Activated CD4-positive, alpha-beta memory T cell treated with anti-CD3 and anti-CD28 coated beads, Interleukin-2, amount 10 ng/mL, durations not matched to agents 7 days and 5 days (primary cell): ENCODE measurements around the gene RHCG. TPM values are rescaled to one million over a fixed set of nuclear protein-coding genes. Genes with fewer than 3 reads are reported as not detected.
A peak's percentile ranks its signal among the peaks of the same experiment; 100 is the strongest.
"Not testable (repeated sequence)": the region's sequence is repeated elsewhere in the genome, so short reads cannot be mapped to it uniquely, and the experiment has no call there.

Experiments
- CTCF ChIA-PET: fragments of 350-600 bp; sonication (Branson Sonifier 250); formaldehyde crosslinking; loops from one replicate; lab custom pipeline; 2021; ENCODE audit warnings: antibody characterized with exemption, inconsistent platforms; lab: Charles Lee
- POLR2A ChIA-PET: fragments of 350-600 bp; sonication (Branson Sonifier 250); formaldehyde crosslinking; loops from one replicate; lab custom pipeline; 2021; ENCODE audit warnings: antibody characterized with exemption; lab: Charles Lee
- DNase-seq: peaks from one replicate; pipeline ENCODE4 v3.0.0-alpha.2; 2020
- H3K27ac Mint-ChIP-seq: one replicate; pipeline ENCODE4 v1.8.0; 2021; ENCODE audit warnings: mild to moderate bottlenecking, mixed read lengths
- H3K27me3 Mint-ChIP-seq: one replicate; pipeline ENCODE4 v1.8.0; 2021; ENCODE audit warnings: mixed read lengths
- H3K36me3 Mint-ChIP-seq: one replicate; pipeline ENCODE4 v1.8.0; 2021; ENCODE audit warnings: low read depth, mixed read lengths
- H3K4me1 Mint-ChIP-seq: one replicate; pipeline ENCODE4 v1.8.0; 2021; ENCODE audit warnings: mixed read lengths
- H3K4me3 Mint-ChIP-seq: one replicate; pipeline ENCODE4 v1.8.0; 2021; ENCODE audit warnings: mild to moderate bottlenecking, mixed read lengths
- H3K9me3 Mint-ChIP-seq: one replicate; pipeline ENCODE4 v1.8.0; 2021; ENCODE audit warnings: mixed read lengths
- total RNA-seq, 2 experiments: library from RNA; stranded (reverse); gene quantifications; one replicate each; pipeline ENCODE4 v1.2.3, GENCODE V29; 2021

RHCG gene
- total RNA-seq, 2 experiments from 2014 or later: not detected

DNA sequence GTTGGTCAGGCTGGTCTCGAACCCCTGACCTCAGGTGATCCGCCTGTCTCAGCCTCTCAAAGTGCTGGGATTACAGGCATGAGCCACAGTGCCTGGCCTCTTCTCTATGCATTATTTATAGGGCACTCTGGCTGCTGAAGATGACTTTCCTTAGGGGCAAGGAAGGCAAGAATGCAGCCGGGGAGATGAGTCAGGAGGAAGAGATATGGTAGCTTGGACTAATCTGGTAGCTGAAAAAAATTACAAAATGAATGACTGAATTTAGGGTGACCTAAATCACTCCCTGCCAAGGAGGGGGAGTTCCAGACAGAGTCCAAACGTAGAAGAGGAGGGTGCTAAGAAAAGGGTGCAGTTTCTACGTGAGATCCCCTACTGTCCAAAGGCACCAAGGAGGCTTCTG lies 14.2 kb downstream of the RHCG start:
- H3K4me3 Mint-ChIP-seq: no peak overlapping the region
- peaks cover 23% of the 10 kb centered on the region for H3K27me3 Mint-ChIP-seq
- H3K9me3 Mint-ChIP-seq: no peaks in the 10 kb centered on the region
- no peak overlapping the region for H3K27ac Mint-ChIP-seq
- DNase-seq: no peak
- H3K36me3 Mint-ChIP-seq: no peaks in the 10 kb centered on the region
- H3K4me1 Mint-ChIP-seq: peaks cover 3% of the 10 kb centered on the region
- POLR2A ChIA-PET: no interaction called here
- CTCF ChIA-PET: no interaction called here

DNA sequence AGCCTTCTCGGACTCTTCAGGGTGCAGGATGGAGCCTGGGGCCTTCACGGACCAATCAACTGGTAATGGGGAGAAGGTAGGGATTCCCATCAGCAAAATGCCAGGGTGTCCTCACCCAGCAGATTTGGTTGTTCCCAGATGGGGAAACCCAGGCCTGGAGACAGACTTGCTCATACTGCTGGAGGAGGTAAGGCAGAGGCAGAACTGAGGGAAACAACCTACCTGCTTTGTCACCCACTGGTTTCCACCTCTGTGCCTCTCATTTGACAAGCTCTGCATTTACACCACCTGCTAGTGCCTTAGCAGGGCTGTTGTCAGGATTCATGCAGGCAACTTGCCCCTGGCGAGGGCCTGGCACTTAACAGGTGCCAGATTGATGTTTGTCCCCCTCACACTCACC lies 15.9 kb downstream of the RHCG start:
- DNase-seq: no peak
- Mint-ChIP-seq H3K27ac (no peak overlapping the region), H3K9me3 (no peaks in the 10 kb centered on the region), H3K36me3 (no peaks in the 10 kb centered on the region), H3K27me3 (peaks cover 16% of the 10 kb centered on the region), H3K4me3 (no peak overlapping the region), H3K4me1 (no peaks in the 10 kb centered on the region)
- ChIA-PET CTCF (interaction anchor here (0.8 kb wide), 1 partner anchor 50 kb away, joined by 3 read pairs; no protein-coding TSS in a partner anchor), POLR2A (no interaction called here)

DNA sequence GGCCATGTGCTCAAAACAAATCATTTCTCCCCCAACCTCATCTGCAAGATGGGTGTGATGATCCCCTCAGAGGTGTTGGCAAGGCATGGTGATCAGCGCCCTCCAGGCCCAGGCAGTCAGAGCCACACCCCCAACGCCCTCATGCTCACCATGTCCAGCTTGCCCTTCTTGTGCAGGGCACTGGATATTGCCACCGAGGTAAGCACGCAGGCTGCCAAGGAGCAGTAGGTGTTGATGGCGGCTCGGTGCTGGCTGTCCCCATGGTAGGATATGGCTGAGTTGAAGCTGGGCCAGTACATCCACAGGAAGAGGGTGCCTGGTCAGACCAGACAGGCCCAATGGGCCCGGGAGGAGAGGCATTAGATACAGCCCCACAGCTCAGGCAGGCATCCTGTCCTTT lies 17.2 kb downstream of the RHCG start:
- no peak overlapping the region for H3K27ac Mint-ChIP-seq
- ChIA-PET POLR2A (no interaction called here), CTCF (no interaction called here)
- no peak overlapping the region for H3K4me3 Mint-ChIP-seq
- no peaks in the 10 kb centered on the region for H3K36me3 Mint-ChIP-seq
- peaks cover 4% of the 10 kb centered on the region for H3K9me3 Mint-ChIP-seq
- H3K27me3 Mint-ChIP-seq: peaks cover 9% of the 10 kb centered on the region
- DNase-seq: no peak
- no peaks in the 10 kb centered on the region for H3K4me1 Mint-ChIP-seq

DNA sequence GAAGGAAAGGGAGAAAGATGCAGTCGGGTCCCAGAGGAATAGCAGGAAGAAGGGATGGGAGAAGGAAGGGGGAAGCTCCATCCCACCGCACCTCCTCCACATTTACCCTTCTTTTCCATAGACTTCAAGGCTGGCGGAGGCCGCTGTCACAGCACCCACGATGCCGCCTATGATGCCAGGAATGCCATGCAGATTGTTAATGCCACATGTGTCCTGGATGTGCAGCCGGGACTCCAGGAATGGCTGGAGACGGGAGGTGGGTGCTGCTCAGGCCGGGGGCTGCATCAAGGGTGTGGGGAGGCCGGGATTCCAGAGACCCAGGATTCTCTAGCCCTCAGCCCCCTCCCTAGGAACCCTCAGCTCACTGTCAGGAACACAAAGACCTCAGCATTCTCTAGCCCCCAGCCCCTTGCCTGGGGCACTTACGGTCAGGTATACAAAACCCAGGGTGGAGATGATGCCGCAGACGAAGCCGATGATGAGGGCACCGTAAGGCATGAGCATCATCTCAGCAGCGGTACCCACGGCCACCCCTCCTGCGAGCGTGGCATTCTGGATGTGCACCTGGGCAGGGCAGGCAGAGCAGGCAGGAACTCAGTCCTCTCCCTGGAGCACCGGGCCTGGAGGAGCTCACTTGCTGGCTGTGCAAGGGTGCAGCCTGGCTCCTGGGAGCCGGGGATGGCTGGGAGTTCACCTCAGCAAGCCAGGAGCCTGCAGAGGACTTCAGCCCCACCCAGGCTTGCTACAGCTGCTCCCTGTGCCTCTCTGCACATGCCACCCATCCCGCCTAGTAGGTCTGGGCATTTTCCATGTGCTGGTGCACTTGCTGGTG lies 18.8 kb downstream of the RHCG start:
- Mint-ChIP-seq H3K4me1 (no peaks in the 10 kb centered on the region), H3K36me3 (no peaks in the 10 kb centered on the region), H3K27me3 (peaks cover 6% of the 10 kb centered on the region), H3K9me3 (peaks cover 4% of the 10 kb centered on the region), H3K4me3 (no peak overlapping the region), H3K27ac (no peak overlapping the region)
- ChIA-PET CTCF (no interaction called here), POLR2A (no interaction called here)
- no peak for DNase-seq

DNA sequence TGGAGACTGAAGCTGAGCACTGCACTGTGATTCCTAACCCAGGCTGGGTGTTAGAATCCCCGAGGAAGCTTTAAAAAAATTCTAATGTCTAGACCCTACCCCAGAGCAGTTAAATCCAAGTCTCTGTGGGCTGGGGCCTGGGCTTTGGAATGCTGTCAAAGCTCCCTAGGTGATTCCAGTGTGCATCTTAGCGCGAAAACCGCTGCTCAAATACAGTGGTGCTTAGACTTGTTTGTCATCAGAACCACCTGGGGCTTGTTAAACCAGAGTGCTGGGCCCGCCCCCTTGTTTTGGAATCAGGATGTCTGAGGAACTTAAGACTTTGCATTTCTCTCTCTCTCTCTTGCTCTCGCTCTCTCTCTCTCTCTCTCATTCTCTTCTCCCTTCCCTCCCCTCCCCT lies 20.7 kb downstream of the RHCG start:
- Mint-ChIP-seq H3K27ac (no peak overlapping the region), H3K36me3 (no peaks in the 10 kb centered on the region), H3K27me3 (peaks cover 12% of the 10 kb centered on the region), H3K4me3 (no peak overlapping the region), H3K4me1 (no peaks in the 10 kb centered on the region), H3K9me3 (peaks cover 4% of the 10 kb centered on the region)
- CTCF ChIA-PET: interaction anchor here (1.3 kb wide), 1 partner anchor 117 kb away, joined by 3 read pairs; no protein-coding TSS in a partner anchor
- no peak for DNase-seq
- POLR2A ChIA-PET: no interaction called here

GRCh38 chr15:89472785-89473256 lies 23.6 kb downstream of the RHCG start:
- CTCF ChIA-PET: interaction anchor here (0.6 to 2.8 kb wide), 6 partner anchors 14 to 116 kb away, joined by 3 to 28 read pairs (median 3); no protein-coding TSS in a partner anchor
- H3K9me3 Mint-ChIP-seq: peaks cover 4% of the 10 kb centered on the region
- H3K27ac Mint-ChIP-seq: no peak overlapping the region
- H3K4me3 Mint-ChIP-seq: no peak overlapping the region
- peaks cover 24% of the 10 kb centered on the region for H3K27me3 Mint-ChIP-seq
- DNase-seq: peak; percentile 61
- no peaks in the 10 kb centered on the region for H3K4me1 Mint-ChIP-seq
- POLR2A ChIA-PET: no interaction called here
- H3K36me3 Mint-ChIP-seq: no peaks in the 10 kb centered on the region

- ChIA-PET CTCF (no interaction called here), POLR2A (no interaction called here)
- Mint-ChIP-seq H3K9me3 (no peaks in the 10 kb centered on the region), H3K27me3 (peaks cover 24% of the 10 kb centered on the region), H3K4me1 (no peaks in the 10 kb centered on the region), H3K27ac (no peak overlapping the region), H3K4me3 (no peak overlapping the region), H3K36me3 (no peaks in the 10 kb centered on the region)
- no peak for DNase-seq
These were observed 26.8 kb downstream of the RHCG start for GRCh38 chr15:89469426-89470096.

DNA sequence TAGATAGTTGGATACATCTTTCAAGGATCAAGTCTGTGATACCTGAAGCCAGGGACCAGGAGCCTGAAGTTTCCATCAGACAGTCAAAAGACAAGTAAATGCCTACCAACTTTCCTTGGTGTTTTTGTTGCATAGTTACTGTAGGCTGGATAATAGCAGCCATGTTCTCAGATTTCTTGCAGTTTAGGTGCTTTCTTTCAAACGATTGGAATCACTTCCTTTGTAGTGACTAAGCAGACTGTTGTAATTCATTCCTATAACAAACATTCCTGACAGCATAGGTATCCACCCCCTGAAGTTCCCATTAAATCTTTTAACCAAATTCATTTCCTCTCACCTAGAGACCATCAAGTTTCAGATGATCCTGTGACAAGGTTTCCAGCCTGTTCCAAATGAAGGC lies 27.6 kb downstream of the RHCG start:
- H3K36me3 Mint-ChIP-seq, H3K4me3 Mint-ChIP-seq, CTCF ChIA-PET, H3K9me3 Mint-ChIP-seq, H3K27ac Mint-ChIP-seq, POLR2A ChIA-PET, DNase-seq, H3K4me1 Mint-ChIP-seq: not testable (repeated sequence)
- H3K27me3 Mint-ChIP-seq: peaks cover 24% of the 10 kb centered on the region

DNA sequence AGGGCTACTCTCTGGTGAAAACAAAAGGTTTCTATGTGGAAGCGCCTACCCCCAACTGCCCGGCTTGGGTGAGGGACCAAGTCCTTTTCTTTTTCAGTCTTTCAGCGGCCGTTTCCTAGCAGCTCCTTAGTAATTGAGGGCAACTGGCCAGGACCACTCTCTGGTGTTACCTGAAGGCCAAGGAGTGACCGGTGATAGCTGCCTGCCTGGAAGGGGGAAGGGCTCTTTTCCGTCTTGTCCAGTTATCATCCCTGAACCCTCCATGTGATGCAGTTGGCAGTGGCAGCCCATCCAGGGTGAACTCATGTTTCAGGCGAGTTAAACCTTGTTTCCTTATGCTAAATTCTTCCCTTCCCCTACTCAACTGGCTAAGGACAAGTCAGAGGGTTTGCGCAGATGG lies 33.3 kb downstream of the RHCG start:
- H3K9me3 Mint-ChIP-seq: no peaks in the 10 kb centered on the region
- no peak for DNase-seq
- no peak overlapping the region for H3K27ac Mint-ChIP-seq
- ChIA-PET CTCF (no interaction called here), POLR2A (no interaction called here)
- H3K36me3 Mint-ChIP-seq: no peaks in the 10 kb centered on the region
- no peaks in the 10 kb centered on the region for H3K4me1 Mint-ChIP-seq
- H3K4me3 Mint-ChIP-seq: no peak overlapping the region
- peaks cover 3% of the 10 kb centered on the region for H3K27me3 Mint-ChIP-seq

GRCh38 chr15:89462198-89462912 lies 34.0 kb downstream of the RHCG start:
- Mint-ChIP-seq H3K36me3 (no peaks in the 10 kb centered on the region), H3K4me3 (no peak overlapping the region), H3K4me1 (no peaks in the 10 kb centered on the region), H3K9me3 (no peaks in the 10 kb centered on the region), H3K27me3 (peaks cover 3% of the 10 kb centered on the region), H3K27ac (no peak overlapping the region)
- DNase-seq: no peak
- POLR2A ChIA-PET: no interaction called here
- CTCF ChIA-PET: no interaction called here

- Mint-ChIP-seq H3K4me3 (no peak overlapping the region), H3K27me3 (peaks cover 3% of the 10 kb centered on the region), H3K4me1 (peaks cover 2% of the 10 kb centered on the region), H3K36me3 (no peaks in the 10 kb centered on the region), H3K9me3 (peaks cover 3% of the 10 kb centered on the region), H3K27ac (no peak overlapping the region)
- POLR2A ChIA-PET: no interaction called here
- no peak for DNase-seq
- CTCF ChIA-PET: no interaction called here
These were observed 35.0 kb downstream of the RHCG start for GRCh38 chr15:89461386-89461785.

DNA sequence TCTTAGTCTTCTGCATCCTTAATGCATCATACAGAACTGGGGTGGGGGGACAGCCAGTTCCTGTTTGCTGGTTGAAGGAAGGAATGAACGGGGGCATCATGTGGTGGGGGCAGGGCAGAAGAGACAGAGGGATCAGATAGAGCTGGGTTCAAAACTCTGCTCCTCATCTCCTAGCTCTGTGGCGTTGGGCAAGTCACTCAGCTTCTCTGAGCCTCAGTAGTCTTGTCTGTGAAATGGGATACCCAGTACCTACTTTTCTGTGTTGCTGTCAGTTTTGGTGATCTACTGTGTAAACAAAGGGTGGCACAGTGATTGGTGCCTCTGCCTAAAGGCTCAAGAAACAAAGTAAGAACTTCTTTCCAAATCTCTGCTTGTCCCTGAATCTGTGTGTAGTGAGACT lies 36.3 kb downstream of the RHCG start:
- peaks cover 3% of the 10 kb centered on the region for H3K27me3 Mint-ChIP-seq
- no peaks in the 10 kb centered on the region for H3K36me3 Mint-ChIP-seq
- H3K4me3 Mint-ChIP-seq: no peak overlapping the region
- POLR2A ChIA-PET: no interaction called here
- H3K4me1 Mint-ChIP-seq: peaks cover 2% of the 10 kb centered on the region
- peaks cover 5% of the 10 kb centered on the region for H3K9me3 Mint-ChIP-seq
- no peak for DNase-seq
- CTCF ChIA-PET: no interaction called here
- H3K27ac Mint-ChIP-seq: no peak overlapping the region
